HG02840 (cell line): ENCODE measurements around the gene GNG4.
"Not testable (repeated sequence)": the region's sequence is repeated elsewhere in the genome, so short reads cannot be mapped to it uniquely, and the experiment has no call there.

Experiments used
- ATAC-seq: cut with Tn5 transposase; IDR thresholded peaks from one replicate; pipeline ENCODE4 v1.9.1; 2021; ENCODE audit warnings: mild to moderate bottlenecking, moderate library complexity, moderate number of reproducible peaks; ENCODE audit not compliant: unreplicated experiment, low FRiP score

Gene GNG4

GRCh38 chr1:235546369-235547155 is 103.0 kb downstream of the GNG4 start:
- ATAC-seq: not testable (repeated sequence)

DNA sequence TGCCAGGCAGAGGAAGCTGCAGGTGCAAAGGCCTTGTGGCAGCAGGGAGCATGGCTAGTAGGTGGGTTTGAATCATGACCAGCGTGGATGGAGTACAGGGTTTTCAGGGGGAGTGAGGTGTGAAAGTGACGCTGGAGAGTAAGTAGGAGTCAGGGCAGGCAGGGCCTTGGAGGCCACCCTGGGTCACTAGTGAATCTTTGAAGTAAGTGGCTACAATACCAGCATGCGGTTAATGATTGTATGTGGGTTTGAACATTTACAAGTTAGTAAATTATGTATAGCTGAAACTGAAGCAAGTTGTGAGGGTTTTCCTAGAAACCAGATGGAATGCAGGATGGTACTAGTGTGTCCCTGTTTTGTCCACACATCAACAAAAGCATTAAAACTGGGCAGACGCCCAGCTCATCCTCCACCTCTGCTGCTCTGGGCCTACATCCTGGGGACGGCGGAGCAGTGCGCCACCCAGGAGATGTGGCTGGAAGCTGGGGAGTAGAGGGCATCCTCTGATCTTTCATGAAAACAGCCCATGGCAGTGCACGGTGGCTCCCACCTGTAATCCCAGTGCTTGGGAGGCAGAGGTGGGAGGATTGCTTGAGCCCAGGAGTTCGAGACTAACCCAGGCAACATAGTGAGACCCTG is 104.2 kb downstream of the GNG4 start:
- ATAC-seq: no peak

DNA sequence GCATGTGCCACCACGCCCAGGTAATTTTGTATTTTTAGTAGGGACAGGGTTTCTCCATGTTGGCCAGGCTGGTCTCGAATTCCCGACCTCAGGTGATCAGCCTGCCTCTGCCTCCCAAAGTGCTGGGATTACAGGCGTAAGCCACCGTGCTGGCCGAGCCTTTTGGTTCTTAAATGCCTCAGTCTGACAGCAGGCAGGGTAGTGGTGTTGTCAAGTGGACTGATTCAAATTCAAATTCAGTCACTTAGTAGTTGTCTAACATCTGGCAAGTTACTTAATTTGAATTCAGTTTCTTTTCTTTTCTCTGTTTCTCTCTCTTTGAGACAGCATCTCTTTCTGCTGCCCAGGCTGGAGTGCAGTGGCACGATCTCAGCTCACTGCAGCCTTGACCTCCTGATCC is 106.7 kb downstream of the GNG4 start:
- ATAC-seq: not testable (repeated sequence)

DNA sequence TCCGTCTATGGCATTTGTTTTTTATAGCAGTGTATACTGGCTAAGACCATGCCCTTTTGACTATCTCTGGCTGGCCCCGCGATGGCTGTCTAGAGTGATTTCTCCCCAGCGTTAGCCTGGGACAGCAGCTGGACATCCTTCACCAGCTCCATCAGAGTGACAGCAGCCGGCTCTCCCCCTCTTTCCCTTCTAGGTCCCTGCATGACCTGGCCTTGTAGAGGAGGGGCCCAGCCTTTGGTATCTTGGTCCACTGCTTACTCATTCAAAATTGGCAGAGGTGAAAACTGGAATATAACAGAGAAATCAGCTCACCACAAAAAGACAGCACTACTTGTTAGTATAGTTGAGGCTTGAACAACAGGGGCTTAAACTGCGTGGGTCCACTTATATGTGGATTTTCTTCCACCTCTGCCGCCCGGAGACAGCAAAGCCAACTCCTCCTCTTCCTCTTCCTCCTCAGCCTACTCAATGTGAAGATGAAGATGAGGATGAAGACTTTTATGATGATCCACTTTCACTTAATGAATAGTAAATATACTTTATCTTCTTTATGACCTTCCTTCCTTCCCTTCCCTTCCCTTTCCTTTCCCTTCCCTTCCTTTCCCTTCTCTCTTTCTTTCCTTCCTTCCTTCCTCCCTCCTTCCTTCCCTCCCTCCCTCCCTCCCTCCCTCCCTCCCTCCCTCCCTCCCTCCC is 116.0 kb downstream of the GNG4 start:
- ATAC-seq: no peak

DNA sequence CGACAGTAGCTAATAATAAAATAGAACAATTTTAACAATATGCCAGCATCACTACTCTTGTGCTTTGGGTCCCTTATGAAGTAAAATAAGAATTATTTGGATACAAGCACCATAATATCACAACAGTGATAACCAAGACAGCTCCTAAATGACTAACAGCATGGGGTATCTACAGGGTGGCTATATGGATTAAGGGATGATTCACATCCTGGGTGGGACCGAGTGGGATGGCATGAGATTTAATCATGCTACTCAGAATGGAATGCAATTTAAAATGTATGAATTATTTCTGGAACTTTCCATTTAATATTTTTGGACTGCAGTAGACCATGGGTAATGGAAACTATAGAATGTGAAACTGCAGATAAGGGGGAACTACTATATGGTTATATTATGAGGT is 117.2 kb downstream of the GNG4 start:
- no peak for ATAC-seq

DNA sequence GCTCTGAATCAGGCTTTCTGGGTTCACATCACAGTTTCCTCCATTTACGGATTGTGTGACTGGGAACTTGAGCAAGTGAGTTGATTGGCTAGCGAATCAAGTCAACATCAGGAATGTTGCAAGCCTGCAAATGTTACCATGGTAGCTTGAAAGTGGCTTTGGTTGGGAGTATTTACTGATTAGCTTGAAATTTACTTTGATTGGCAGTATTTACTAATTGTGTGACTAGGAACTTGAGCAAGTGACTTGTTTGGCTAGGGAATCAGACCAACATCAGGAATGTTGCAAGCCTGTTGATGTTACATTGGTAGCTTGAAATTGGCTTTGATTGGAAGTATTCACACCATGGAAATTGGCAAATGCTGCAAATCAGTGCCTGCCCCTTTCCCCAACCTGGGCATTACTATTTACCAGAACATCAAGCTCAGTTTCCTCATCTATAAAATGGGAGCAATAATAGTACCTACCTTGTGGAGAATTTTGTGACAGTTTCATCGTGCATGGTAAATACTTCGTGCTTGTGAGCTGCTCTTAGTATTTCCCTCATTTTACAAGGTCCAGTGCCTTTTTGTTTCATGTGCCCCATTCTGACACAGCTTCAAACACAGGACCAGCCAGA is 122.3 kb downstream of the GNG4 start:
- ATAC-seq: no peak

DNA sequence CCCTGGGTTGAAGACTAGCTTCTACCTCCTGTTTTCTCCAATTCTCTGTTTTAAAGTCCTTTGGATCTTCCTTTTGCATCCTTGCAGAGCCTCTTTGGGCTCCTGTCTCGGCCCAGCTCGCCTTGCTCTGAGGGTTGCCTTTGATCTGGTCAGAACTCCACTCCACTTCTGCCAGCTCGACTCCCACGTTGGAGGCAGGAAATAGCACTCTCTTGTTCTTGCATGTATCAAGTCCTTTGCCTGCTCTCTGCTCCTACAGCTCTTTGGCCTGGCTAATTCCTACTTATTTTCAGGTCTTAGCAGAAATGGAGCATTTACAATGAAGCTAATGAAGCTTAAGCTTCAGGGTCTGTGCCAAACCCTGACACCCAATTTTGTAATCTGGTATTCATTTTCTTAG is 124.3 kb downstream of the GNG4 start:
- no peak for ATAC-seq

- no peak for ATAC-seq
Observed at GRCh38 chr1:235516862-235517446, 132.6 kb downstream of the GNG4 start.

GRCh38 chr1:235515844-235516512 is 133.6 kb downstream of the GNG4 start:
- no peak for ATAC-seq

- ATAC-seq: no peak
Observed at GRCh38 chr1:235513495-235514366, 135.9 kb downstream of the GNG4 start.

- no peak for ATAC-seq
Observed at GRCh38 chr1:235511470-235512240, 137.9 kb downstream of the GNG4 start.

DNA sequence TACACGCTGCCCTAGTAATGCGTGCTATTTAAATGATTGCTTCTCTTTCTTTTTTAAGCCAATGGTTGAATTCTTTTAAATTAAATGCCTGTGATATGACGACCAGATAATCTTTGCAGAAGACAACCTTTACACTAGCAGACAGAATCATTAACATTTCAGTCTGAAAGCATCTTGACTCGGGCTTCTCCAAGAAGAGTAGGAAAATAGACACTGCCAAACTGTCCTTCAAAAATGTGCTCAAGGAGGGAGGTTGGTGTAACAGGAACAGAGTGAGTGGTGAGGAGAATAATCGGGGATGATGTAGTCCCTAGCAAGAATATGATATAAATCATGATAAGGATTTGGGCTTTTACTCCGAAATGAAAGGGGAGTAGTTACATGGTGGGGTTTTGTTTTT is 138.8 kb downstream of the GNG4 start:
- ATAC-seq: no peak

DNA sequence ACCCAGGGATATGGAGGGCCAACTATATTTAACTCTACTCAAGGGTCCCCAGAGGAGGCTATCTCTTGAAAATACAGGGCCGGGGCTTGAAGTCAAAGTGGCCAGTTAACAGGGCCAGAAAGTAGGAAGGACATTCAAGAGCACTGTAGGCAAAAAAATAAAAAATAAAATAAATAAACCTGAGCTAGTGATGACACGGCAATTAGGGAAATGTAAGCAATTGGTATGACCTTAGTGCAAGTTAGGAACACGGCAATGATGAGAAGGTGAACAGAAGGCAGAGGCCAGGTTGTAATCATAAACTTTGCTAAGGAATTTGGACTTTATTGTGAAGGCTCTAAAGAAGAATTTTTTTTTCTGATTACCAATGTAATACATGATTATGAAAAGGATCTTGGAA is 142.0 kb downstream of the GNG4 start:
- no peak for ATAC-seq

DNA sequence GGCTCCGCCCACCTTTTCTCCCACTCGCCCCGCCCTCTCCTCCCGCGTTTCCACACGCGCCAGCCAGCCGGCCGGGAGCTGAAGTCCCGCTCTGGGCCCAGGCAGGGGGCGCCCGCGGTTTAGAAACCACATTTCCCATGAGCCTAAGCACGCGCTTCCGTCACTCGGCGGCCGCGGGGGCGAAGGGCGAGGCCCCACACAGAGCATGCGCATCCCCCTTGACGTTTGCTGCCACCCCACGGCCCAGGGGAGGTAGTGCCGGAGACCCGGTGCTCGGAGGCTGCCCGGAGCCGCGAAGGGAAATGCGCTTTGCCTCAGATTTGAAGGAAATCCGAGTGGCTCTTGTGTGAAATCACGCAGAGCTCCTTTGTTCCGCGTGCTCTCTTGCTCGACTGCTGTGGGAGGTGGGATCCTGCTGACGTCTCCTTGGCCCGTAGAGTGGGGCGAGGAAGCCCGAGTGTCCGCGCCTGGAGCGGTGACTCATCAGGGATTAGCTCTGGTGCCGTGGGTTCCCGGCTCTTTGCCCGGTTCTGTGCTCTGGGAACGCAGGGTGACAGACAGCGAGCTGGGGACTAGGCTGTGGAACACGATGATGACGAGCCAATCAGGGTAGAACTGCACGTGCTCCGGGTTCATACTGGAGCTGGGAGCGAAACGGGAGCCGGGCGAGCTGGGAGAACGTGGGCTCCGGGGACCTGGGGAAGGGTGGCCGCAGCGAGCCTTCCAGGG is 144.9 kb downstream of the GNG4 start:
- ATAC-seq: peak; percentile 86

GRCh38 chr1:235504122-235504493 is 145.5 kb downstream of the GNG4 start, which contains the start of gene B3GALNT2:
TSS of gene B3GALNT2 (minus strand) at chr1:235504452. CDS start at chr1:235504252, 200 bp downstream.
- ATAC-seq: peak; percentile 36

GRCh38 chr1:235503403-235504121 is 146.0 kb downstream of the GNG4 start:
- ATAC-seq: peak; percentile 2
